HG03108 (cell line): Measurements from ENCODE around the gene BST1.
A peak's percentile ranks its signal among the peaks of the same experiment; 100 is the strongest.

Source experiments
- ATAC-seq: cut with Tn5 transposase; IDR thresholded peaks from one replicate; pipeline ENCODE4 v1.9.1; 2021; ENCODE audit warnings: moderate library complexity; ENCODE audit not compliant: unreplicated experiment

BST1 gene

GRCh38 chr4:15742637-15743036 lies 39.8 kb downstream of the BST1 start:
- no peak for ATAC-seq

- ATAC-seq = no peak
Observed at GRCh38 chr4:15744016-15744545, 41.2 kb downstream of the BST1 start.

GRCh38 chr4:15746110-15746509 lies 43.2 kb downstream of the BST1 start:
- ATAC-seq = no peak

- no peak for ATAC-seq
Observed at GRCh38 chr4:15749001-15749400, 46.1 kb downstream of the BST1 start.

GRCh38 chr4:15751153-15751552 lies 48.3 kb downstream of the BST1 start:
- no peak for ATAC-seq

- no peak for ATAC-seq
Observed at GRCh38 chr4:15753081-15753480, 50.2 kb downstream of the BST1 start.

GRCh38 chr4:15753786-15754185 lies 50.9 kb downstream of the BST1 start:
- no peak for ATAC-seq

GRCh38 chr4:15754323-15754722 lies 51.5 kb downstream of the BST1 start:
- peak; percentile 36 for ATAC-seq

GRCh38 chr4:15755321-15756155 lies 52.7 kb downstream of the BST1 start:
- peak; percentile 19 for ATAC-seq

- peak; percentile 81 for ATAC-seq
Observed at GRCh38 chr4:15756361-15756861, 53.5 kb downstream of the BST1 start.

- no peak for ATAC-seq
Observed at GRCh38 chr4:15757054-15757453, 54.2 kb downstream of the BST1 start.

- no peak for ATAC-seq
Observed at GRCh38 chr4:15758294-15758693, 55.4 kb downstream of the BST1 start.

- peak; percentile 50 for ATAC-seq
Observed at GRCh38 chr4:15762460-15762859, 59.6 kb downstream of the BST1 start.

GRCh38 chr4:15765391-15765790 lies 62.5 kb downstream of the BST1 start:
- no peak for ATAC-seq

GRCh38 chr4:15765910-15766697 lies 63.2 kb downstream of the BST1 start:
- peak; percentile 68 for ATAC-seq

- no peak for ATAC-seq
Observed at GRCh38 chr4:15766821-15767220, 64.0 kb downstream of the BST1 start.

GRCh38 chr4:15769202-15769601 lies 66.3 kb downstream of the BST1 start:
- ATAC-seq = no peak

GRCh38 chr4:15771216-15772058 lies 68.6 kb downstream of the BST1 start:
- peak; percentile 84 for ATAC-seq

- no peak for ATAC-seq
Observed at GRCh38 chr4:15774020-15774420, 71.2 kb downstream of the BST1 start.

GRCh38 chr4:15776871-15777648 lies 74.2 kb downstream of the BST1 start:
- no peak for ATAC-seq
